K562 (cell line): ENCODE results near the gene PLEKHA6. TPM values are rescaled to one million over a fixed set of nuclear protein-coding genes. Genes with fewer than 3 reads are reported as not detected.

Source experiments
- AFF4 ChIP-seq: sonication (generic); formaldehyde crosslinking; IDR thresholded peaks from 2 replicates; pipeline ENCODE4 v1.8.0; 2023; ENCODE audit warnings: mild to moderate bottlenecking, missing genetic modification reagents
- BCOR ChIP-seq: fragments of 450-650 bp; IDR thresholded peaks from 2 replicates; pipeline ENCODE4 v1.6.1; 2016
- CBFA2T3 ChIP-seq: fragments of 450-650 bp; IDR thresholded peaks from 2 replicates; pipeline ENCODE4 v1.6.1; 2017
- CLOCK ChIP-seq: fragments of 250-450 bp; sonication (Bioruptor Pico); IDR thresholded peaks from 2 replicates; pipeline ENCODE4 v1.4.0; 2020; ENCODE audit warnings: mild to moderate bottlenecking, moderate library complexity, borderline replicate concordance
- ELF4 ChIP-seq: fragments of 450-650 bp; formaldehyde crosslinking; IDR thresholded peaks from 2 replicates; pipeline ENCODE4 v1.4.0; 2022; ENCODE audit warnings: missing genetic modification characterization
- FOSL1 ChIP-seq: fragments of 200-800 bp; sonication (Bioruptor generic); conservative IDR thresholded peaks from 2 replicates; pipeline ENCODE4 v1.6.1; 2016; ENCODE audit warnings: missing genetic modification characterization, missing compliant biosample characterization
- FUS ChIP-seq: fragments of 200-400 bp; formaldehyde crosslinking; optimal IDR thresholded peaks from 2 replicates; pipeline ENCODE3; 2017; ENCODE audit warnings: low read depth, low read length
- HINFP ChIP-seq: fragments of 450-650 bp; conservative IDR thresholded peaks from 2 replicates; pipeline ENCODE4 v1.6.1; 2016; ENCODE audit warnings: missing genetic modification characterization, low read depth, mild to moderate bottlenecking, control low read depth, missing compliant biosample characterization
- PML ChIP-seq: IDR thresholded peaks from 2 replicates; pipeline ENCODE4 v1.6.1; 2012; ENCODE audit warnings: low read length, inconsistent platforms
- PRPF4 ChIP-seq: fragments of 200-400 bp; formaldehyde crosslinking; IDR thresholded peaks from one replicate; pipeline ENCODE4 v1.6.1; 2017; ENCODE audit warnings: low read length, low read depth, mild to moderate bottlenecking; ENCODE audit not compliant: insufficient read depth, poor library complexity, severe bottlenecking
- RCOR1 ChIP-seq, 2 experiments: IDR thresholded peaks; 2 replicates each; pipeline ENCODE4 v1.6.1; 2012; ENCODE audit warnings: low read depth in 2 of 2, low read length in 2 of 2, borderline replicate concordance in 1 of 2, improper control_type of control experiment in 1 of 2
- SMAD3 ChIP-seq: fragments of 450-650 bp; formaldehyde crosslinking; conservative IDR thresholded peaks from 2 replicates; pipeline ENCODE4 v1.4.0; 2020; ENCODE audit warnings: mild to moderate bottlenecking
- SP1 ChIP-seq: sonication (generic); formaldehyde crosslinking; IDR thresholded peaks from 2 replicates; pipeline ENCODE4 v1.8.1; 2022; ENCODE audit warnings: mild to moderate bottlenecking, missing genetic modification reagents
- TEAD1 ChIP-seq, 2 experiments: fragments of 450-650 bp in 1 of 2; sonication (generic) in 1 of 2; formaldehyde crosslinking; IDR thresholded peaks; 2 replicates each; pipeline versions ENCODE4 v1.4.0 to v1.8.0; 2020 to 2022; ENCODE audit warnings: mild to moderate bottlenecking in 2 of 2, missing genetic modification reagents in 1 of 2
- TEAD2 ChIP-seq: fragments of 450-650 bp; IDR thresholded peaks from 2 replicates; pipeline ENCODE4 v1.6.1; 2016; ENCODE audit warnings: missing genetic modification characterization, control low read depth, missing compliant biosample characterization
- TGIF2 ChIP-seq: sonication (generic); formaldehyde crosslinking; IDR thresholded peaks from 2 replicates; pipeline ENCODE4 v1.8.1; 2022; ENCODE audit warnings: mild to moderate bottlenecking, missing genetic modification reagents, moderate library complexity
- VEZF1 ChIP-seq: fragments of 200-800 bp; sonication (Bioruptor generic); IDR thresholded peaks from 2 replicates; pipeline ENCODE4 v1.6.1; 2017; ENCODE audit warnings: missing genetic modification characterization, missing compliant biosample characterization
- ZNF124 ChIP-seq: sonication (generic); formaldehyde crosslinking; IDR thresholded peaks from 2 replicates; pipeline ENCODE4 v1.8.1; 2022; ENCODE audit warnings: missing genetic modification reagents
- ZNF644 ChIP-seq: fragments of 200-800 bp; sonication (Bioruptor generic); IDR thresholded peaks from 2 replicates; pipeline ENCODE4 v1.6.1; 2016; ENCODE audit warnings: low read depth, missing genetic modification characterization, missing compliant biosample characterization
- ZNF717 ChIP-seq: fragments of 250-450 bp; sonication (Bioruptor Pico); IDR thresholded peaks from 2 replicates; pipeline ENCODE4 v1.5.0; 2021
- polyA plus RNA-seq, 8 experiments: library from polyadenylated mRNA; depleted of rRNA in 4 of 8; stranded (reverse) in 5 of 8; unstranded in 3 of 8; fragments of >200 nt; fragmentation: Nextera tagmentation in 2 of 8; fragmentation: Illumina TruSeq in 1 of 8; extraction: Ambion mirVana in 2 of 8; extraction: Trizol in 1 of 8; gene quantifications; 2 replicates each; pipeline versions ENCODE4 v1.2.1 to v1.2.3, GENCODE V29; 2011 to 2014; ENCODE audit warnings: inconsistent platforms in 1 of 8, missing spikeins in 1 of 8
- total RNA-seq, 7 experiments: library from RNA; depleted of rRNA in 6 of 7; stranded (reverse); fragments of >200 nt in 6 of 7; fragmentation: Illumina TruSeq in 2 of 7; extraction: Trizol in 2 of 7; gene quantifications; 2 replicates each; pipeline versions ENCODE4 v1.2.1 to v1.2.3, GENCODE V29; 2011 to 2021; ENCODE audit warnings: low replicate concordance in 1 of 7

PLEKHA6 gene
- total and polyA plus RNA-seq, 9 of the 15 experiments (the other 6 are each of a cell fraction or from before 2014, with no cell fraction given): under 0.01 to 0.33 (median 0.01) TPM; not detected in 4

GRCh38 chr1:204227351-204227750 is 132.4 kb downstream of the PLEKHA6 start (continued):
- TF ChIP-seq HINFP: no peak
- TF ChIP-seq BCOR: no peak; the same call in 1 of the 2 replicates
- peak; percentile 90 for TF ChIP-seq PML
- TF ChIP-seq ZNF717 (CRISPR knock-in tag): no peak
- peak; percentile 70; the same call in 1 of the 2 replicates for TF ChIP-seq SMAD3
- TF ChIP-seq CLOCK: peak; percentile 63; the same call in 1 of the 2 replicates
- TF ChIP-seq SP1 (CRISPR knock-in tag): no peak
- peak; percentile 47 for TF ChIP-seq VEZF1 (CRISPR knock-in tag)
- peak; percentile 93 for TF ChIP-seq CBFA2T3
- peak; percentile 77 for TF ChIP-seq FOSL1 (tag)
- peak; percentile 94 for TF ChIP-seq ZNF644 (tag)
- no peak for TF ChIP-seq AFF4 (CRISPR knock-in tag)
- TF ChIP-seq TGIF2 (CRISPR knock-in tag): no peak
- TF ChIP-seq TEAD2 (tag): no peak
- no peak for TF ChIP-seq PRPF4
- TF ChIP-seq RCOR1 (IDR thresholded peaks at IDR 0.05; ENCODE audit: borderline replicate concordance in 1 of 2, low read depth in 2 of 2, low read length in 2 of 2): peak in 1 of 2 experiments; percentile 59; a peak in 2 of 4 replicates
- TF ChIP-seq TEAD1 (CRISPR knock-in tag; IDR thresholded peaks at IDR 0.05): no peak
- TF ChIP-seq ZNF124 (CRISPR knock-in tag): no peak
- TF ChIP-seq FUS: no peak
- TF ChIP-seq ELF4 (CRISPR knock-in tag): peak; percentile 60; the same call in 1 of the 2 replicates
